Measurements from ENCODE around the gene ELL. TPM values are rescaled to one million over a fixed set of nuclear protein-coding genes. Genes with fewer than 3 reads are reported as not detected.

ELL gene
- total and polyA plus RNA-seq, 9 of the 15 experiments (the other 6 are each of a cell fraction or from before 2014, with no cell fraction given): 0.24 to 22.5 (median 4.1) TPM

DNA sequence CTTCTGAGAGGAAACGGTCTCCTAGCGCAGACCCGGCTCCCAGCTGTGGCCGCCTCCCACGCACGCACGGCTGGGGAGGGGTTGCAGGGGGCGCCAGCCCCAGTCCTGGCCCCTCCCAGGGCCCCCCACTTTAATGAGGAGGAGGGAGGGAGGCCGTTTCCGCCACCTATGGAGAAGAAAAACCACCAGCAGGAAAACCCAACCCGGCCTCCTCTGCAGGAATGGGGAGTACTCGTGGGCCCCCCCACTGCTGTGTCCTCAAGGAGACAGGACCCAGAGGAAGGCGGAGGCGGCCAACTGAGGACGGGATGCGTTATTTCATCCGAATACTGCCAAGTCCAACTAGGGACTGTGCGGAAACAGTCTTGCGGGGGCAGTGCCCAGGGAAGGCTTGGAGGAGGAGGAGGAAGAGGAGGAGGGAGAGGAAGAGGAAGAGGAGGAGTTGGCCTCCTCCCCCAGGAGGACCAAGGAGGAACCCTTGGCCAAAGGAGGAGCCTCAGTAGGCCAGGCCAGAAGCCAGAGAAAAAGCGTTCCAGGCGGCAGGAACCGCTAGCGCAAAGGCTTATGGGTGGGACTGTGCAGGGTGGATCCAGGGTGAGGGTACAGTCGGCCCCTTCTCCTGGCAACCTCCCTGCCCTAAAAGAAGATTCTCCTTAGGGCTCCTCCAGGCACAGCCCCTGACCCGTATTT, 106.5 kb downstream of the ELL start (continued):
- TF ChIP-seq, protein P1, sequence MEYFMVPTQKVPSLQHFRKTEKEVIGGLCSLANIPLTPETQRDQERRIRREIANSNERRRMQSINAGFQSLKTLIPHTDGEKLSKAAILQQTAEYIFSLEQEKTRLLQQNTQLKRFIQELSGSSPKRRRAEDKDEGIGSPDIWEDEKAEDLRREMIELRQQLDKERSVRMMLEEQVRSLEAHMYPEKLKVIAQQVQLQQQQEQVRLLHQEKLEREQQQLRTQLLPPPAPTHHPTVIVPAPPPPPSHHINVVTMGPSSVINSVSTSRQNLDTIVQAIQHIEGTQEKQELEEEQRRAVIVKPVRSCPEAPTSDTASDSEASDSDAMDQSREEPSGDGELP (CRISPR knock-in tag; IDR thresholded peaks at IDR 0.05; ENCODE audit: borderline replicate concordance): peak; percentile 95
- TF ChIP-seq HDGF (IDR thresholded peaks at IDR 0.05) (no peak), TAF7 (tag; IDR thresholded peaks at IDR 0.05) (no peak; the same call in 1 of the 2 replicates), NFYB (IDR thresholded peaks at IDR 0.05; ENCODE audit: extremely low read depth, insufficient read length) (no peak), CEBPG (CRISPR knock-in tag; IDR thresholded peaks at IDR 0.05) (no peak), CEBPG (tag; conservative IDR thresholded peaks at IDR 0.05 in 1 of 2, IDR thresholded peaks at IDR 0.05 in 1 of 2) (no peak), ZNF23 (CRISPR knock-in tag; IDR thresholded peaks at IDR 0.05) (no peak), MAFK (IDR thresholded peaks at IDR 0.05; ENCODE audit: low read length) (no peak), NFRKB (IDR thresholded peaks at IDR 0.05; ENCODE audit: low read depth) (peak; percentile 25; the same call in 1 of the 2 replicates), RFX1 (IDR thresholded peaks at IDR 0.05) (no peak), ZNF717 (CRISPR knock-in tag; IDR thresholded peaks at IDR 0.05) (no peak)
- TF ChIP-seq, protein P2, sequence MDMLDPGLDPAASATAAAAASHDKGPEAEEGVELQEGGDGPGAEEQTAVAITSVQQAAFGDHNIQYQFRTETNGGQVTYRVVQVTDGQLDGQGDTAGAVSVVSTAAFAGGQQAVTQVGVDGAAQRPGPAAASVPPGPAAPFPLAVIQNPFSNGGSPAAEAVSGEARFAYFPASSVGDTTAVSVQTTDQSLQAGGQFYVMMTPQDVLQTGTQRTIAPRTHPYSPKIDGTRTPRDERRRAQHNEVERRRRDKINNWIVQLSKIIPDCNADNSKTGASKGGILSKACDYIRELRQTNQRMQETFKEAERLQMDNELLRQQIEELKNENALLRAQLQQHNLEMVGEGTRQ (CRISPR knock-in tag; IDR thresholded peaks at IDR 0.05): no peak
- TF ChIP-seq, protein P3, sequence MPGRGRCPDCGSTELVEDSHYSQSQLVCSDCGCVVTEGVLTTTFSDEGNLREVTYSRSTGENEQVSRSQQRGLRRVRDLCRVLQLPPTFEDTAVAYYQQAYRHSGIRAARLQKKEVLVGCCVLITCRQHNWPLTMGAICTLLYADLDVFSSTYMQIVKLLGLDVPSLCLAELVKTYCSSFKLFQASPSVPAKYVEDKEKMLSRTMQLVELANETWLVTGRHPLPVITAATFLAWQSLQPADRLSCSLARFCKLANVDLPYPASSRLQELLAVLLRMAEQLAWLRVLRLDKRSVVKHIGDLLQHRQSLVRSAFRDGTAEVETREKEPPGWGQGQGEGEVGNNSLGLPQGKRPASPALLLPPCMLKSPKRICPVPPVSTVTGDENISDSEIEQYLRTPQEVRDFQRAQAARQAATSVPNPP (IDR thresholded peaks at IDR 0.05; ENCODE audit: borderline replicate concordance, insufficient read depth, insufficient read length): no peak
- TF ChIP-seq, protein P4, sequence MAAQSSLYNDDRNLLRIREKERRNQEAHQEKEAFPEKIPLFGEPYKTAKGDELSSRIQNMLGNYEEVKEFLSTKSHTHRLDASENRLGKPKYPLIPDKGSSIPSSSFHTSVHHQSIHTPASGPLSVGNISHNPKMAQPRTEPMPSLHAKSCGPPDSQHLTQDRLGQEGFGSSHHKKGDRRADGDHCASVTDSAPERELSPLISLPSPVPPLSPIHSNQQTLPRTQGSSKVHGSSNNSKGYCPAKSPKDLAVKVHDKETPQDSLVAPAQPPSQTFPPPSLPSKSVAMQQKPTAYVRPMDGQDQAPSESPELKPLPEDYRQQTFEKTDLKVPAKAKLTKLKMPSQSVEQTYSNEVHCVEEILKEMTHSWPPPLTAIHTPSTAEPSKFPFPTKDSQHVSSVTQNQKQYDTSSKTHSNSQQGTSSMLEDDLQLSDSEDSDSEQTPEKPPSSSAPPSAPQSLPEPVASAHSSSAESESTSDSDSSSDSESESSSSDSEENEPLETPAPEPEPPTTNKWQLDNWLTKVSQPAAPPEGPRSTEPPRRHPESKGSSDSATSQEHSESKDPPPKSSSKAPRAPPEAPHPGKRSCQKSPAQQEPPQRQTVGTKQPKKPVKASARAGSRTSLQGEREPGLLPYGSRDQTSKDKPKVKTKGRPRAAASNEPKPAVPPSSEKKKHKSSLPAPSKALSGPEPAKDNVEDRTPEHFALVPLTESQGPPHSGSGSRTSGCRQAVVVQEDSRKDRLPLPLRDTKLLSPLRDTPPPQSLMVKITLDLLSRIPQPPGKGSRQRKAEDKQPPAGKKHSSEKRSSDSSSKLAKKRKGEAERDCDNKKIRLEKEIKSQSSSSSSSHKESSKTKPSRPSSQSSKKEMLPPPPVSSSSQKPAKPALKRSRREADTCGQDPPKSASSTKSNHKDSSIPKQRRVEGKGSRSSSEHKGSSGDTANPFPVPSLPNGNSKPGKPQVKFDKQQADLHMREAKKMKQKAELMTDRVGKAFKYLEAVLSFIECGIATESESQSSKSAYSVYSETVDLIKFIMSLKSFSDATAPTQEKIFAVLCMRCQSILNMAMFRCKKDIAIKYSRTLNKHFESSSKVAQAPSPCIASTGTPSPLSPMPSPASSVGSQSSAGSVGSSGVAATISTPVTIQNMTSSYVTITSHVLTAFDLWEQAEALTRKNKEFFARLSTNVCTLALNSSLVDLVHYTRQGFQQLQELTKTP (IDR thresholded peaks at IDR 0.05; ENCODE audit: low read depth in 1 of 2, partially characterized antibody in 2 of 2): peak; percentile 59 to 60
- TF ChIP-seq, protein P5, sequence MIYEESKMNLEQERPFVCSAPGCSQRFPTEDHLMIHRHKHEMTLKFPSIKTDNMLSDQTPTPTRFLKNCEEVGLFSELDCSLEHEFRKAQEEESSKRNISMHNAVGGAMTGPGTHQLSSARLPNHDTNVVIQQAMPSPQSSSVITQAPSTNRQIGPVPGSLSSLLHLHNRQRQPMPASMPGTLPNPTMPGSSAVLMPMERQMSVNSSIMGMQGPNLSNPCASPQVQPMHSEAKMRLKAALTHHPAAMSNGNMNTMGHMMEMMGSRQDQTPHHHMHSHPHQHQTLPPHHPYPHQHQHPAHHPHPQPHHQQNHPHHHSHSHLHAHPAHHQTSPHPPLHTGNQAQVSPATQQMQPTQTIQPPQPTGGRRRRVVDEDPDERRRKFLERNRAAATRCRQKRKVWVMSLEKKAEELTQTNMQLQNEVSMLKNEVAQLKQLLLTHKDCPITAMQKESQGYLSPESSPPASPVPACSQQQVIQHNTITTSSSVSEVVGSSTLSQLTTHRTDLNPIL (CRISPR knock-in tag; IDR thresholded peaks at IDR 0.05): no peak
